Measurements from ENCODE around the gene ADISSP.
"Not testable (repeated sequence)": the region's sequence is repeated elsewhere in the genome, so short reads cannot be mapped to it uniquely, and the experiment has no call there.

GRCh38 chr20:3789201-3789600 lies 21.6 kb upstream of the ADISSP start:
- not testable (repeated sequence) for TF ChIP-seq CTCF (conservative IDR thresholded peaks at IDR 0.05; ENCODE audit: low read depth, low read length); EZH2 (IDR thresholded peaks at IDR 0.05; ENCODE audit: borderline replicate concordance, low read depth, low read length, poor library complexity, severe bottlenecking)
